Mesendoderm (in vitro differentiated cells): ENCODE results near the gene HASPIN.

Source experiments
- DNase-seq: peaks from one replicate; pipeline ENCODE4 v3.0.0; 2013
- H2AK5ac ChIP-seq: 2 replicates; pipeline ENCODE4 v1.6.1; 2013; ENCODE audit warnings: low read length, inconsistent platforms
- H2BK120ac ChIP-seq: 2 replicates; pipeline ENCODE4 v1.6.1; 2013; ENCODE audit warnings: low read depth, mild to moderate bottlenecking, low read length, moderate library complexity, mixed read lengths
- H2BK15ac ChIP-seq: replicated peaks from 2 replicates; pipeline ENCODE4 v1.6.1; 2013; ENCODE audit warnings: low read depth, mild to moderate bottlenecking, moderate library complexity
- H2BK5ac ChIP-seq: 2 replicates; pipeline ENCODE4 v1.6.1; 2013; ENCODE audit warnings: low read length, inconsistent platforms
- H3K18ac ChIP-seq: 2 replicates; pipeline ENCODE4 v1.6.1; 2013; ENCODE audit warnings: mild to moderate bottlenecking, low read length, mixed read lengths
- H3K23ac ChIP-seq: one replicate; pipeline ENCODE4 v1.6.1; 2013; ENCODE audit warnings: low read length
- H3K27ac ChIP-seq: 2 replicates; pipeline ENCODE4 v1.5.1; 2013; ENCODE audit warnings: low read depth, mild to moderate bottlenecking, inconsistent platforms, low read length, moderate library complexity
- H3K27me3 ChIP-seq: 2 replicates; pipeline ENCODE4 v1.6.1; 2013; ENCODE audit warnings: low read length, control low read depth, mild to moderate bottlenecking, inconsistent platforms; ENCODE audit not compliant: insufficient read depth, poor library complexity
- H3K36me3 ChIP-seq: 2 replicates; pipeline ENCODE4 v1.6.1; 2013; ENCODE audit warnings: low read length, inconsistent platforms; ENCODE audit not compliant: control insufficient read depth, insufficient read depth
- H3K4ac ChIP-seq: one replicate; pipeline ENCODE4 v1.6.1; 2013; ENCODE audit warnings: low read depth, mild to moderate bottlenecking, low read length, moderate library complexity
- H3K4me1 ChIP-seq: 2 replicates; pipeline ENCODE4 v1.6.1; 2013; ENCODE audit warnings: low read depth, low read length, inconsistent platforms; ENCODE audit not compliant: control insufficient read depth
- H3K4me2 ChIP-seq: 2 replicates; pipeline ENCODE4 v1.6.1; 2013; ENCODE audit warnings: low read length
- H3K4me3 ChIP-seq: 2 replicates; pipeline ENCODE4 v1.5.1; 2013; ENCODE audit warnings: mild to moderate bottlenecking, low read length
- H3K56ac ChIP-seq: one replicate; pipeline ENCODE4 v1.6.1; 2013; ENCODE audit warnings: low read length
- H3K79me1 ChIP-seq: 2 replicates; pipeline ENCODE4 v1.6.1; 2013; ENCODE audit warnings: low read length, inconsistent platforms
- H3K79me2 ChIP-seq: 2 replicates; pipeline ENCODE4 v1.6.1; 2013; ENCODE audit warnings: mild to moderate bottlenecking, low read length; ENCODE audit not compliant: control insufficient read depth, insufficient read depth
- H3K9ac ChIP-seq: 2 replicates; pipeline ENCODE4 v1.6.1; 2013; ENCODE audit warnings: low read length, inconsistent platforms
- H4K5ac ChIP-seq: one replicate; pipeline ENCODE4 v1.6.1; 2013; ENCODE audit warnings: low read length
- H4K8ac ChIP-seq: one replicate; pipeline ENCODE4 v1.6.1; 2013; ENCODE audit warnings: low read depth, mild to moderate bottlenecking, control low read depth, low read length, moderate library complexity
- WGBS: extraction: QIAGEN DNeasy Blood & Tissue Kit; methylation state at CpG from one replicate; pipeline ENCODE4 v1.1.7; 2013; ENCODE audit warnings: low lambda C conversion rate, missing lambda C conversion rate; ENCODE audit not compliant: insufficient coverage; ENCODE audit errors: extremely low coverage; 5-methylcytosine and 5-hydroxymethylcytosine counted together

Gene HASPIN

GRCh38 chr17:3755335-3756030 is 31.8 kb downstream of the HASPIN start:
- H4K5ac ChIP-seq: no peak overlapping the region
- no peak for DNase-seq
- no peaks in the 10 kb centered on the region for H3K36me3 ChIP-seq
- no peak overlapping the region for H2AK5ac ChIP-seq
- no peak overlapping the region for H3K23ac ChIP-seq
- no peak overlapping the region for H2BK120ac ChIP-seq
- H3K27me3 ChIP-seq: no peaks in the 10 kb centered on the region
- H3K79me1 ChIP-seq: no peaks in the 10 kb centered on the region
- H2BK15ac ChIP-seq: no peak overlapping the region
- peak overlapping the region; percentile 84 for H3K56ac ChIP-seq
- H3K9ac ChIP-seq: peak overlapping the region; percentile 52
- peak overlapping the region; percentile 66 for H3K4me2 ChIP-seq
- no peak overlapping the region for H2BK5ac ChIP-seq
- H3K4me3 ChIP-seq: peak overlapping the region; percentile 3
- no peak overlapping the region for H4K8ac ChIP-seq
- no peaks in the 10 kb centered on the region for H3K4me1 ChIP-seq
- H3K27ac ChIP-seq: no peak overlapping the region
- no peak overlapping the region for H3K18ac ChIP-seq
- no peaks in the 10 kb centered on the region for H3K79me2 ChIP-seq
- no peak overlapping the region for H3K4ac ChIP-seq
- no CpG with 5 or more reads among the region's 20 CpGs for WGBS

GRCh38 chr17:3759597-3760216 is 36.0 kb downstream of the HASPIN start:
- no peak overlapping the region for H3K9ac ChIP-seq
- no peak overlapping the region for H3K18ac ChIP-seq
- no peaks in the 10 kb centered on the region for H3K4me1 ChIP-seq
- no peak overlapping the region for H3K27ac ChIP-seq
- no peak overlapping the region for H3K4ac ChIP-seq
- no peak overlapping the region for H3K23ac ChIP-seq
- H2BK5ac ChIP-seq: no peak overlapping the region
- WGBS: no CpG with 5 or more reads among the region's 6 CpGs
- no peak overlapping the region for H2BK120ac ChIP-seq
- no peak overlapping the region for H2AK5ac ChIP-seq
- no peaks in the 10 kb centered on the region for H3K79me2 ChIP-seq
- no peak overlapping the region for H3K4me2 ChIP-seq
- no peak overlapping the region for H4K8ac ChIP-seq
- no peak overlapping the region for H4K5ac ChIP-seq
- no peaks in the 10 kb centered on the region for H3K79me1 ChIP-seq
- DNase-seq: no peak
- no peak overlapping the region for H3K4me3 ChIP-seq
- no peaks in the 10 kb centered on the region for H3K27me3 ChIP-seq
- H2BK15ac ChIP-seq: no peak overlapping the region
- no peaks in the 10 kb centered on the region for H3K36me3 ChIP-seq
- H3K56ac ChIP-seq: no peak overlapping the region

GRCh38 chr17:3761036-3761917 is 37.6 kb downstream of the HASPIN start:
- Histone ChIP-seq H3K79me1 (no peaks in the 10 kb centered on the region), H4K5ac (no peak overlapping the region), H3K23ac (no peak overlapping the region), H3K9ac (no peak overlapping the region), H3K4me2 (no peak overlapping the region), H2BK15ac (no peak overlapping the region), H3K27me3 (no peaks in the 10 kb centered on the region), H2BK120ac (no peak overlapping the region), H4K8ac (no peak overlapping the region), H3K56ac (no peak overlapping the region), H3K4me1 (no peaks in the 10 kb centered on the region), H3K36me3 (no peaks in the 10 kb centered on the region), H2BK5ac (no peak overlapping the region), H3K79me2 (no peaks in the 10 kb centered on the region), H2AK5ac (no peak overlapping the region), H3K27ac (no peak overlapping the region), H3K4ac (no peak overlapping the region), H3K4me3 (no peak overlapping the region), H3K18ac (no peak overlapping the region)
- DNase-seq: no peak
- no CpG with 5 or more reads among the region's 23 CpGs for WGBS

- H2BK5ac ChIP-seq: no peak overlapping the region
- H4K8ac ChIP-seq: no peak overlapping the region
- no peak overlapping the region for H3K23ac ChIP-seq
- H3K36me3 ChIP-seq: no peaks in the 10 kb centered on the region
- H3K27me3 ChIP-seq: no peaks in the 10 kb centered on the region
- H3K56ac ChIP-seq: no peak overlapping the region
- H4K5ac ChIP-seq: no peak overlapping the region
- no peak overlapping the region for H3K4ac ChIP-seq
- no peak overlapping the region for H3K4me3 ChIP-seq
- no CpG with 5 or more reads among the region's 16 CpGs for WGBS
- no peak overlapping the region for H3K27ac ChIP-seq
- no peaks in the 10 kb centered on the region for H3K79me1 ChIP-seq
- H2BK120ac ChIP-seq: no peak overlapping the region
- no peak overlapping the region for H3K18ac ChIP-seq
- no peak overlapping the region for H2BK15ac ChIP-seq
- H3K4me1 ChIP-seq: no peaks in the 10 kb centered on the region
- no peaks in the 10 kb centered on the region for H3K79me2 ChIP-seq
- H3K9ac ChIP-seq: no peak overlapping the region
- no peak overlapping the region for H2AK5ac ChIP-seq
- DNase-seq: no peak
- H3K4me2 ChIP-seq: no peak overlapping the region
Observed at GRCh38 chr17:3761918-3762380, 38.2 kb downstream of the HASPIN start.

GRCh38 chr17:3762922-3763776 is 39.4 kb downstream of the HASPIN start:
- Histone ChIP-seq H3K4ac (no peak overlapping the region), H2BK120ac (no peak overlapping the region), H3K27ac (no peak overlapping the region), H4K8ac (no peak overlapping the region), H3K79me1 (no peaks in the 10 kb centered on the region), H3K23ac (no peak overlapping the region), H4K5ac (no peak overlapping the region), H3K36me3 (no peaks in the 10 kb centered on the region), H3K18ac (no peak overlapping the region), H3K79me2 (no peaks in the 10 kb centered on the region), H3K27me3 (no peaks in the 10 kb centered on the region), H3K4me1 (no peaks in the 10 kb centered on the region), H3K4me3 (no peak overlapping the region), H3K4me2 (no peak overlapping the region), H3K56ac (no peak overlapping the region), H2BK15ac (no peak overlapping the region), H2BK5ac (no peak overlapping the region), H3K9ac (no peak overlapping the region), H2AK5ac (no peak overlapping the region)
- DNase-seq: no peak
- WGBS: no CpG with 5 or more reads among the region's 14 CpGs
